Measurements from ENCODE around the gene LRRC26. TPM values are rescaled to one million over a fixed set of nuclear protein-coding genes. Genes with fewer than 3 reads are reported as not detected.
A peak's percentile ranks its signal among the peaks of the same experiment; 100 is the strongest.

Gene LRRC26
- total RNA-seq, 1 experiment from 2014 or later = 2.1 TPM

DNA sequence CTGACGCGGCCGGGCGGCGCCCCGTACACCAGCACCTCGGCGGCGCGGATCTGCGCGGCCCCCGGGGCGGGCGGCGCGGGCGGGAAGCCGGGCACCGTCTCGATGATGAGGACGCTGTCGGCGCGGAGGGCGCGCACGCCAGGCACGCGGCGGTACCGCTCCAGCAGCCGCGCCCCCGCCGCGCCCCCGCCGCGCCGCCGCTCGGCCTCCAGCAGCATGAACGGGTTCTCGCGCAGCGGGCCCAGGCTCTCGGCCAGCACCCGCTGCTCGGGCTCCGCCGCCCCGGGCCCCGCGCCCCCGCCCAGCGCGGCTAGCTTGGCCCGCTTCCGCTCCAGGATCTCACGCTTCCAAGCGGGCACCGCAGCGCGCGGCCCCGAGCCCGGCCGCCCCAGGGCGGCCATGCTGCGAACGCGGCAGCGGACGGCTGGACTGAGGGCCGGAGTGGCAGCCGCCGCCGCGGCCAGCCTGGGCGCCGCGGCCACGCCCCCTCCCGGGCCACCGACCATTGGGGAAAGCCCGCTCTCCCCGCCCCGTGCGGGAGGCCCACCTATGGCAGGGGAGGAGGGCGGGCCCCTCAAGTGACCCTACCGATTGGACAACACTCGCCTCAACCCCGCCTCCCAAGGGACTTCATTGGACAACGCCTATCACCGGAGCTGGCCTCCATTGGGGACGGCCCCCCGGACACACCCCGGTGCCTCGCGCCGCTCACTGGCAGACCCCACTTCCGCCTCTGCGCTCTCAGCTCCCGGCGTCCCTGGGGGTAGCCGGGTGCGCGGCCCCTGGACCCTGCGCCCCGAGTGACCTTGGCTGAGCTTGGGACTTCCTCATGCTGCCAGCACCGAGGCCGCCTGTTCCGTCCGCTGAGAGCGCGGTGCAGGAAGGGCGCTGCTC lies 30.7 kb upstream of the LRRC26 start, which contains the start of gene TPRN (continued):
- TF ChIP-seq, protein P1, sequence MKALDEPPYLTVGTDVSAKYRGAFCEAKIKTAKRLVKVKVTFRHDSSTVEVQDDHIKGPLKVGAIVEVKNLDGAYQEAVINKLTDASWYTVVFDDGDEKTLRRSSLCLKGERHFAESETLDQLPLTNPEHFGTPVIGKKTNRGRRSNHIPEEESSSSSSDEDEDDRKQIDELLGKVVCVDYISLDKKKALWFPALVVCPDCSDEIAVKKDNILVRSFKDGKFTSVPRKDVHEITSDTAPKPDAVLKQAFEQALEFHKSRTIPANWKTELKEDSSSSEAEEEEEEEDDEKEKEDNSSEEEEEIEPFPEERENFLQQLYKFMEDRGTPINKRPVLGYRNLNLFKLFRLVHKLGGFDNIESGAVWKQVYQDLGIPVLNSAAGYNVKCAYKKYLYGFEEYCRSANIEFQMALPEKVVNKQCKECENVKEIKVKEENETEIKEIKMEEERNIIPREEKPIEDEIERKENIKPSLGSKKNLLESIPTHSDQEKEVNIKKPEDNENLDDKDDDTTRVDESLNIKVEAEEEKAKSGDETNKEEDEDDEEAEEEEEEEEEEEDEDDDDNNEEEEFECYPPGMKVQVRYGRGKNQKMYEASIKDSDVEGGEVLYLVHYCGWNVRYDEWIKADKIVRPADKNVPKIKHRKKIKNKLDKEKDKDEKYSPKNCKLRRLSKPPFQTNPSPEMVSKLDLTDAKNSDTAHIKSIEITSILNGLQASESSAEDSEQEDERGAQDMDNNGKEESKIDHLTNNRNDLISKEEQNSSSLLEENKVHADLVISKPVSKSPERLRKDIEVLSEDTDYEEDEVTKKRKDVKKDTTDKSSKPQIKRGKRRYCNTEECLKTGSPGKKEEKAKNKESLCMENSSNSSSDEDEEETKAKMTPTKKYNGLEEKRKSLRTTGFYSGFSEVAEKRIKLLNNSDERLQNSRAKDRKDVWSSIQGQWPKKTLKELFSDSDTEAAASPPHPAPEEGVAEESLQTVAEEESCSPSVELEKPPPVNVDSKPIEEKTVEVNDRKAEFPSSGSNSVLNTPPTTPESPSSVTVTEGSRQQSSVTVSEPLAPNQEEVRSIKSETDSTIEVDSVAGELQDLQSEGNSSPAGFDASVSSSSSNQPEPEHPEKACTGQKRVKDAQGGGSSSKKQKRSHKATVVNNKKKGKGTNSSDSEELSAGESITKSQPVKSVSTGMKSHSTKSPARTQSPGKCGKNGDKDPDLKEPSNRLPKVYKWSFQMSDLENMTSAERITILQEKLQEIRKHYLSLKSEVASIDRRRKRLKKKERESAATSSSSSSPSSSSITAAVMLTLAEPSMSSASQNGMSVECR (CRISPR knock-in tag; IDR thresholded peaks at IDR 0.05; ENCODE audit: borderline replicate concordance) = no peak
- no peak for TF ChIP-seq CBFB (CRISPR knock-in tag; IDR thresholded peaks at IDR 0.05; ENCODE audit: low read depth)
- no peak for TF ChIP-seq ZBTB21 (CRISPR knock-in tag; IDR thresholded peaks at IDR 0.05; ENCODE audit: borderline replicate concordance)
- peak; percentile 95 for TF ChIP-seq ESRRA (CRISPR knock-in tag; IDR thresholded peaks at IDR 0.05; ENCODE audit: borderline replicate concordance)
- TF ChIP-seq, protein P2, sequence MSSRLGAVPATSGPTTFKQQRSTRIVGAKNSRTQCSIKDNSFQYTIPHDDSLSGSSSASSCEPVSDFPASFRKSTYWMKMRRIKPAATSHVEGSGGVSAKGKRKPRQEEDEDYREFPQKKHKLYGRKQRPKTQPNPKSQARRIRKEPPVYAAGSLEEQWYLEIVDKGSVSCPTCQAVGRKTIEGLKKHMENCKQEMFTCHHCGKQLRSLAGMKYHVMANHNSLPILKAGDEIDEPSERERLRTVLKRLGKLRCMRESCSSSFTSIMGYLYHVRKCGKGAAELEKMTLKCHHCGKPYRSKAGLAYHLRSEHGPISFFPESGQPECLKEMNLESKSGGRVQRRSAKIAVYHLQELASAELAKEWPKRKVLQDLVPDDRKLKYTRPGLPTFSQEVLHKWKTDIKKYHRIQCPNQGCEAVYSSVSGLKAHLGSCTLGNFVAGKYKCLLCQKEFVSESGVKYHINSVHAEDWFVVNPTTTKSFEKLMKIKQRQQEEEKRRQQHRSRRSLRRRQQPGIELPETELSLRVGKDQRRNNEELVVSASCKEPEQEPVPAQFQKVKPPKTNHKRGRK (CRISPR knock-in tag; IDR thresholded peaks at IDR 0.05; ENCODE audit: borderline replicate concordance) = no peak
- TF ChIP-seq GABPB1 (CRISPR knock-in tag; IDR thresholded peaks at IDR 0.05) = peak; percentile 77
- peak; percentile 56; the same call in 1 of the 2 replicates for TF ChIP-seq USF1 (CRISPR knock-in tag; IDR thresholded peaks at IDR 0.05)
- no peak for TF ChIP-seq GRHL2 (CRISPR knock-in tag; IDR thresholded peaks at IDR 0.05; ENCODE audit: insufficient replicate concordance, severe bottlenecking)

DNA sequence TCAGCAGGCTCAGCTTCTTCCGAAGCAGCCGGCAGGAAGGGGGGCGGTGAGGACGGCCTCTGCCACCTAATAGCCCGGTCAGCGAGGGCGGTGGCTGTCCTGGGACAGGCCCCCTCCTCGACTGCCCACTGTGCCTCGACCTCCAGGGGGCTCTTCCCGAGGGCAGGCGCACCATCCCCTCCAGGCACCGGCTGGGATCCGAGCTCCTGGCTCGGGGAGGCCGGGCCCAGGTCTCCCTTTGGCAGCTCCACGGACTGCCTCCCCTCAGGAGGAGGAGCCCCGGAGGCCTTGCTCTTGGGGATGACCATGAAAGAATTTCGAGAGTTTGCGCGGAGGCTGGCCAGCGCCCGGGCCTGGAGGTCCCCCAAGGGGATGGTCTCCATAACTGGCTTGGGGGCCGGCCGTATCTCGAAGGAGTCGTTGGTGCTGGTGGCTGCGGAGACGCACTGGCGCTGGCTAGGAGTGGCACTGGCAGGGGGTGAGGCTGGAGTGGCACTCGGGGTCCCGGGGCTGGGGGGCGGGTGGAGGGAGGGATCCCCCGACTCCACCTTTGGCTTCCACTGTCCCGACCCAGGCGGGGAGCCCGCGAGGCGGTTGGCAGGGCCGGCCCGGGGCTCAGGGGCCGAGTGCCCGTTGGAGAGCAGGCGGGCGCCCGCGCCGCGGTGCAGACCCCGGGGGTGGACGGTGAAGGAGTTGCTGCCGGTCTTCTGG lies 29.7 kb upstream of the LRRC26 start:
- peak overlapping the region; percentile 84 for H3K4me3 Mint-ChIP-seq
- peak; percentile 45 for DNase-seq (ENCODE audit: low spot score)
- H3K27me3 Mint-ChIP-seq (ENCODE audit: low read depth) = no peaks in the 10 kb centered on the region
- no peaks in the 10 kb centered on the region for H3K36me3 Mint-ChIP-seq
- peaks cover 36% of the 10 kb centered on the region for H3K4me1 Mint-ChIP-seq
- H3K27ac Mint-ChIP-seq = 0 out of 2 replicates have a peak overlapping the region, but pooled peaks have one; percentile 49
- no peaks in the 10 kb centered on the region for H3K9me3 Mint-ChIP-seq
- TF ChIP-seq ZNF263 (CRISPR knock-in tag; IDR thresholded peaks at IDR 0.05; ENCODE audit: low read depth) (peak; percentile 42; the same call in 1 of the 2 replicates), ZNF396 (CRISPR knock-in tag; IDR thresholded peaks at IDR 0.05; ENCODE audit: borderline replicate concordance) (no peak)
- TF ChIP-seq, protein P3, sequence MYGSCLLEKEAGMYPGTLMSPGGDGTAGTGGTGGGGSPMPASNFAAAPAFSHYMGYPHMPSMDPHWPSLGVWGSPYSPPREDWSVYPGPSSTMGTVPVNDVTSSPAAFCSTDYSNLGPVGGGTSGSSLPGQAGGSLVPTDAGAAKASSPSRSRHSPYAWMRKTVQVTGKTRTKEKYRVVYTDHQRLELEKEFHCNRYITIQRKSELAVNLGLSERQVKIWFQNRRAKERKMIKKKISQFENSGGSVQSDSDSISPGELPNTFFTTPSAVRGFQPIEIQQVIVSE (CRISPR knock-in tag; IDR thresholded peaks at IDR 0.05; ENCODE audit: borderline replicate concordance) = no peak
- ChIA-PET CTCF (interaction anchor here (0.7 to 2.5 kb wide), 10 partner anchors 9 to 153 kb away, joined by 3 to 14 read pairs (median 4); partner anchors contain the start of genes LRRC26, NPDC1, RNF224 and SSNA1), POLR2A (interaction anchor here (1.2 kb wide), 1 partner anchor 23 kb away, joined by 4 read pairs; the partner anchor contains the start of gene RNF208)
- no peak for ATAC-seq

- CTCF ChIA-PET = interaction anchor here (0.7 to 2.5 kb wide), 9 partner anchors 10 to 152 kb away, joined by 3 to 14 read pairs (median 5); partner anchors contain the start of genes LRRC26, NPDC1, RNF224 and SSNA1
- peak overlapping the region; percentile 84 for H3K4me3 Mint-ChIP-seq
- peaks cover 29% of the 10 kb centered on the region for H3K4me1 Mint-ChIP-seq
- no peak overlapping the region for H3K27ac Mint-ChIP-seq
- H3K9me3 Mint-ChIP-seq = no peaks in the 10 kb centered on the region
- ATAC-seq (no peak), DNase-seq (ENCODE audit: low spot score) (no peak)
- POLR2A ChIA-PET = interaction anchor here (1.2 kb wide), 1 partner anchor 24 kb away, joined by 4 read pairs; the partner anchor contains the start of gene RNF208
- no peaks in the 10 kb centered on the region for H3K36me3 Mint-ChIP-seq
- H3K27me3 Mint-ChIP-seq (ENCODE audit: low read depth) = no peaks in the 10 kb centered on the region
- TF ChIP-seq ATF3 (CRISPR knock-in tag; conservative IDR thresholded peaks at IDR 0.05) = no peak
- TF ChIP-seq, protein P4, sequence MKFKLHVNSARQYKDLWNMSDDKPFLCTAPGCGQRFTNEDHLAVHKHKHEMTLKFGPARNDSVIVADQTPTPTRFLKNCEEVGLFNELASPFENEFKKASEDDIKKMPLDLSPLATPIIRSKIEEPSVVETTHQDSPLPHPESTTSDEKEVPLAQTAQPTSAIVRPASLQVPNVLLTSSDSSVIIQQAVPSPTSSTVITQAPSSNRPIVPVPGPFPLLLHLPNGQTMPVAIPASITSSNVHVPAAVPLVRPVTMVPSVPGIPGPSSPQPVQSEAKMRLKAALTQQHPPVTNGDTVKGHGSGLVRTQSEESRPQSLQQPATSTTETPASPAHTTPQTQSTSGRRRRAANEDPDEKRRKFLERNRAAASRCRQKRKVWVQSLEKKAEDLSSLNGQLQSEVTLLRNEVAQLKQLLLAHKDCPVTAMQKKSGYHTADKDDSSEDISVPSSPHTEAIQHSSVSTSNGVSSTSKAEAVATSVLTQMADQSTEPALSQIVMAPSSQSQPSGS (CRISPR knock-in tag; IDR thresholded peaks at IDR 0.05; ENCODE audit: borderline replicate concordance, low read depth) = no peak
- no peak for TF ChIP-seq RORB (CRISPR knock-in tag; IDR thresholded peaks at IDR 0.05)
- no peak for TF ChIP-seq USF1 (CRISPR knock-in tag; IDR thresholded peaks at IDR 0.05)
- TF ChIP-seq, protein P3 (CRISPR knock-in tag; IDR thresholded peaks at IDR 0.05; ENCODE audit: borderline replicate concordance) = no peak
- no peak for TF ChIP-seq MYBL2 (CRISPR knock-in tag; IDR thresholded peaks at IDR 0.05)
- TF ChIP-seq ESRRA (CRISPR knock-in tag; IDR thresholded peaks at IDR 0.05; ENCODE audit: borderline replicate concordance) = no peak
- no peak for TF ChIP-seq ZNF263 (CRISPR knock-in tag; IDR thresholded peaks at IDR 0.05; ENCODE audit: low read depth)
- no peak for TF ChIP-seq FOXP1 (CRISPR knock-in tag; IDR thresholded peaks at IDR 0.05; ENCODE audit: borderline replicate concordance)
- TF ChIP-seq SOX15 (CRISPR knock-in tag; IDR thresholded peaks at IDR 0.05) = no peak
Measured at GRCh38 chr9:137198902-137199283, 29.0 kb upstream of the LRRC26 start.
